ENCODE measurements around the gene GGTA1. TPM values are rescaled to one million over a fixed set of nuclear protein-coding genes. Genes with fewer than 3 reads are reported as not detected.

Gene GGTA1
- total RNA-seq, 4 donors from 2014 or later, result 1.9 to 37.8 (median 3.5) TPM; not detected in 1

DNA sequence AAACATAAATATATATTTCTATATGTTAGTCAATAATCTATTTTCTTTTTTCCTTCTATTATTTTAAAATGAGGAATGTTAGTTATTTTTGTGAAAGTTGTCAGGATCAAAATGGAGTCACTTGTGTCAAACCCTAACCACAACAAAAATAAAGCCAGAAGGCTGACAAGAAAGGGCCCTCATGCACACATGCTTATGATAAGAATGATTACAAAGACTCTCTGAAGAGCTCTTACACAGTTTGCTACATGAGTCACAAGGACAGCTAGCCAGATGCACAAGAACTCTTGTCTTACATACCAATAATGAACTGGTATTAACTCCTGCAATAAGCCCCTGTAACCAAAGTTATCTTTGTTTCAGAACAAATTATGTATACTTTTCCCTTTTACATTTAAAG is 64.7 kb downstream of the GGTA1 start:
- TF ChIP-seq POLR2AphosphoS5 (IDR thresholded peaks at IDR 0.05) (no peak), CTCF (IDR thresholded peaks at IDR 0.05) (no peak), POLR2A (IDR thresholded peaks at IDR 0.05) (no peak), EP300 (IDR thresholded peaks at IDR 0.05; ENCODE audit: low read depth) (no peak)
- Histone ChIP-seq H3K27ac (no peak overlapping the region), H3K4me3 (no peak overlapping the region), H3K27me3 (no peaks in the 10 kb centered on the region), H3K36me3 (no peaks in the 10 kb centered on the region), H3K4me1 (no peaks in the 10 kb centered on the region), H3K9me3 (no peaks in the 10 kb centered on the region)
- in situ Hi-C loops (cut with MboI; ENCODE audit: low pct_ligation_motif_present in 1 of 4, low pct_unique_long_range_greater_than_20kb in 1 of 4, low sequenced_read_pairs in 3 of 4), result no loop called here
- no peak for DNase-seq
- intact Hi-C loops (cut with DNase I; ENCODE audit: low total_unique reads), result no loop called here

DNA sequence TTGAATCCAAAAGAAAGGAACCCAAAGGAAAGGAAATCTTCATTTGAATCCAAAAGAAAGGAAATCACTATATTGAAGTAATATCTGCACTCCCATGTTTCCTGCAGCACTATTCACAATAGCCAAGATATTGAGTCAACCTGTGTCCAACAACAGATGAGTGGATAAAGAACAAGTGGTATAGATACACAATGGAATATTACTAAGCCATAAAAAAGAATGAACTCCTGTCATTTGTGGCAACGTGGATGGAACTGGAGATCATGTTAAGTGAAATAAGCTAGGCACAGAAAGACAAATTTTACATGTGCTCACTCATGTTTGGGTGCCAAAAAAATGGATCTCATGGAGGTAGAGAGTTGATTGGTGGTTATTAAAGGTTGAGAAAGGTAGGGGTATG is 71.7 kb downstream of the GGTA1 start:
- intact Hi-C loops (cut with DNase I; ENCODE audit: low total_unique reads), result no loop called here
- in situ Hi-C loops (cut with MboI; ENCODE audit: low pct_ligation_motif_present in 1 of 4, low pct_unique_long_range_greater_than_20kb in 1 of 4, low sequenced_read_pairs in 3 of 4), result no loop called here
- WGBS, 2 donors (ENCODE audit: low coverage in 1 of 2), result 33 to 76% methylated on average over 1 of the region's 1 CpG
- Histone ChIP-seq H3K4me1 (no peaks in the 10 kb centered on the region), H3K9me3 (no peaks in the 10 kb centered on the region), H3K27ac (no peak overlapping the region), H3K4me3 (no peak overlapping the region), H3K27me3 (no peaks in the 10 kb centered on the region), H3K36me3 (no peaks in the 10 kb centered on the region)
- no peak for DNase-seq
- TF ChIP-seq POLR2A (IDR thresholded peaks at IDR 0.05), result no peak
- no peak for TF ChIP-seq CTCF (IDR thresholded peaks at IDR 0.05)
- no peak for TF ChIP-seq POLR2AphosphoS5 (IDR thresholded peaks at IDR 0.05)
- no peak for TF ChIP-seq EP300 (IDR thresholded peaks at IDR 0.05; ENCODE audit: low read depth)

DNA sequence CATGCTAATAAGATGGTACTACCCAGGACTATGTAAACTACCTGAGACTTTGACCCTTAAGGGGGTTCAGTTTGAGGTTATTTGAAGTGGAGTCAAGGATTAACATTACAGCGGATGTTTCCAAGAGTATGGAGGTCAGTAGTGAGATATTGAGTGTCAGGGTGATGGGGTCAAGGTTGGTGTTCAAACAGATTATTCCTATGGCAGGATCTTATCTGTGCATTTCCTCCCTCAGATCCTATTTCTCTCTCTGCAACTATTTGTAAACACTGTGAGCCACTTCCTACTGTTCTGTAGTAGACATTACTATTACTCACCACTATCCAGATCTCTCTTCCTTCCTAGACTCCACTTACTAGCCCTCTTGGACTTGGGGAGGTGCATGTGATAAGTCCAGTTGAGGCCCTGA is 75.6 kb downstream of the GGTA1 start:
- no peak for DNase-seq
- 93 to 100% methylated on average over 1 of the region's 1 CpG for WGBS, 2 donors (ENCODE audit: low coverage in 1 of 2)
- in situ Hi-C loops (cut with MboI; ENCODE audit: low pct_ligation_motif_present in 1 of 4, low pct_unique_long_range_greater_than_20kb in 1 of 4, low sequenced_read_pairs in 3 of 4) (no loop called here), intact Hi-C loops (cut with DNase I; ENCODE audit: low total_unique reads) (no loop called here)
- no peak overlapping the region for H3K4me3 ChIP-seq
- H3K27me3 ChIP-seq, result no peaks in the 10 kb centered on the region
- H3K36me3 ChIP-seq, result no peaks in the 10 kb centered on the region
- TF ChIP-seq CTCF (IDR thresholded peaks at IDR 0.05) (no peak), POLR2A (IDR thresholded peaks at IDR 0.05) (no peak), POLR2AphosphoS5 (IDR thresholded peaks at IDR 0.05) (no peak), EP300 (IDR thresholded peaks at IDR 0.05; ENCODE audit: low read depth) (no peak)
- no peaks in the 10 kb centered on the region for H3K9me3 ChIP-seq
- H3K27ac ChIP-seq, result no peak overlapping the region
- no peaks in the 10 kb centered on the region for H3K4me1 ChIP-seq

DNA sequence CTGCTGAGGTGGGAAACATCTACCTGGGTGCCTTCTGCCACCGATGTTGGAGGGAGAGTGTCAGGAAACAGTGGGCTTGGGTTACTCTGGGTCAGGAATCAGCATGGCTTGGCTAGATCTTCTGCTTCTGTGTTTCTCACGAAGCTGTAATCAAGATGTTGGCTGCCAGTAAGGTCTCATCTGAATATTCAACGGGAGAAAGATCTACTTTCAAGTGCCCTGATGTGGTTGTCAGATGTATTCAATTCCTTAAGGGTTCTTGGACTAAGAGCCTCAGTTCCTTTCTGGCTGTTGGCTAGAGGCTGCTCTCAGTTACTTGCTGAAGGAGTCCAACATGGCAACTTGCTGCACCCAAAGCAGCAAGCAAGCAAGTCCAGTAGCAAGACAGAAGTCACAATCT is 87.7 kb downstream of the GGTA1 start:
- no peak for TF ChIP-seq POLR2A (IDR thresholded peaks at IDR 0.05)
- no peaks in the 10 kb centered on the region for H3K36me3 ChIP-seq
- no peak for DNase-seq
- no peaks in the 10 kb centered on the region for H3K27me3 ChIP-seq
- intact Hi-C loops (cut with DNase I; ENCODE audit: low total_unique reads), result no loop called here
- no peak overlapping the region for H3K4me3 ChIP-seq
- no peaks in the 10 kb centered on the region for H3K9me3 ChIP-seq
- no peaks in the 10 kb centered on the region for H3K4me1 ChIP-seq
- WGBS, 2 donors (ENCODE audit: low coverage in 1 of 2), result 80 to 100% methylated on average over 3 of the region's 3 CpGs
- in situ Hi-C loops (cut with MboI; ENCODE audit: low pct_ligation_motif_present in 1 of 4, low pct_unique_long_range_greater_than_20kb in 1 of 4, low sequenced_read_pairs in 3 of 4), result no loop called here
- no peak overlapping the region for H3K27ac ChIP-seq

DNA sequence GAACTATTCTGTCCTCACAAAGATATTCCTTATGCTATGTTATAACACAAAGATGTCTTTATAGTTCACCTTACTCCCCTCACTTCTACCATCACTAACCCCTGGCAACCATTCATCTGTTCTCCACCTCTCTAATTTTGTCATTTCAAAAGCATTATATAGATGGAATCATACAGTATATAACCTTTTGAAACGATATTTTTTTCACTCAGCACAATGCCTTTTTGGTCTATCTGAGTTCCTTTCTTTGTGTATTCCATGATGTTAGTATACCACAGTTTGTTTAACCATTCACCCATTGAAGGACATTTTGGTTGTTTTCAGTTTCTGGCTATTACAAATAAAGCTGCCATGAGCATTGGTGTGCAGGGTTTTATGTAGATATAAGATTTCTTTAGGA is 93.7 kb downstream of the GGTA1 start:
- H3K36me3 ChIP-seq, result no peaks in the 10 kb centered on the region
- DNase-seq, result no peak
- H3K27me3 ChIP-seq, result no peaks in the 10 kb centered on the region
- no peak for TF ChIP-seq CTCF (IDR thresholded peaks at IDR 0.05)
- no peak for TF ChIP-seq POLR2A (IDR thresholded peaks at IDR 0.05)
- TF ChIP-seq EP300 (IDR thresholded peaks at IDR 0.05; ENCODE audit: low read depth), result no peak
- TF ChIP-seq POLR2AphosphoS5 (IDR thresholded peaks at IDR 0.05), result no peak
- no peaks in the 10 kb centered on the region for H3K9me3 ChIP-seq
- WGBS, 2 donors (ENCODE audit: low coverage in 1 of 2), result 14 to 74% methylated on average over 1 of the region's 1 CpG
- H3K4me3 ChIP-seq, result no peak overlapping the region
- intact Hi-C loops (cut with DNase I; ENCODE audit: low total_unique reads), result no loop called here
- no peaks in the 10 kb centered on the region for H3K4me1 ChIP-seq
- H3K27ac ChIP-seq, result no peak overlapping the region
- in situ Hi-C loops (cut with MboI; ENCODE audit: low pct_ligation_motif_present in 1 of 4, low pct_unique_long_range_greater_than_20kb in 1 of 4, low sequenced_read_pairs in 3 of 4), result no loop called here

Measured in transverse colon (tissue), 4 donors.